ENCODE data around the gene WDR90. TPM values are rescaled to one million over a fixed set of nuclear protein-coding genes. Genes with fewer than 3 reads are reported as not detected.
A peak's percentile ranks its signal among the peaks of the same experiment; 100 is the strongest.

WDR90 gene
- polyA plus RNA-seq, 3 donors, result 0.13 to 16.5 (median 1.1) TPM

DNA sequence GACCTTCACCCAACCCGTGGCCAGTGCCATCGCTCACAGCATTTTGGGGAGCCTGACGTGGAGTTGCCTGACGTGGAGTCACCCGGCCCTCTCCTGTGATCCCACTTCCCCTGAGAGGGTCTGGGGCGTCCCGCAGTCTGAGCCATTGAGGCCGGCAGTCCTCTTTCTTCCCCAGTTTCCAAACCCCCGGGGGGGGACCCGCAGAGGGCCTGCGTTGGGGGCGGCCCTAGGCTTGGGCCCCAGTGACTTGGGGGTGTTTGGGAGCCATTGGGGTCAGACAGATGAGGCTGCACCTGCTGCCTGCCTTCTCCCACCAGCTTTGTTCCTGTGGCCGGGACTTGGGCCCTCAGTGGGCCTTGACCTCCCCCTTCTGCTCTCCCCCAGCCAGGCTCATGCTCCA lies 20.5 kb downstream of the WDR90 start:
- intact Hi-C loops (cut with micrococcal nuclease), result no loop called here
- Histone ChIP-seq H3K27me3 (ENCODE audit: control insufficient read depth in 2 of 2, insufficient read depth in 2 of 2, low read length in 2 of 2) (peaks cover 0 to 1% of the 10 kb centered on the region in 2 donors), H3K4me1 (ENCODE audit: control insufficient read depth in 1 of 2, insufficient read depth in 2 of 2, low read length in 2 of 2) (peaks cover 17 to 23% of the 10 kb centered on the region in 2 donors), H3K9me3 (replicated peaks in 1 of 2; ENCODE audit: control insufficient read depth in 1 of 2, insufficient read depth in 1 of 2, low read length in 2 of 2) (no peaks in the 10 kb centered on the region), H3K4me2 (replicated peaks; ENCODE audit: extremely low read depth, low read length, poor library complexity, severe bottlenecking) (no peak overlapping the region), H2AFZ (ENCODE audit: insufficient read depth, low read depth, low read length, poor library complexity, severe bottlenecking) (no peak overlapping the region), H3K79me2 (ENCODE audit: insufficient read depth, low read length) (peaks cover 20% of the 10 kb centered on the region), H3K4me3 (replicated peaks in 1 of 3; ENCODE audit: low read depth in 2 of 3, low read length in 3 of 3) (no peak overlapping the region), H3K9ac (ENCODE audit: insufficient read depth, low read length, poor library complexity, severe bottlenecking) (no peak overlapping the region), H3K27ac (ENCODE audit: low read depth in 1 of 2, low read length in 2 of 2) (no peak overlapping the region), H3K36me3 (replicated peaks in 1 of 2; ENCODE audit: control insufficient read depth in 1 of 2, insufficient read depth in 2 of 2, low read length in 2 of 2) (peaks cover 48 to 50% of the 10 kb centered on the region in 2 donors), H4K20me1 (ENCODE audit: insufficient read depth, low read length) (peaks cover 53% of the 10 kb centered on the region)
- Mint-ChIP-seq H3K36me3 (peaks cover 30 to 47% of the 10 kb centered on the region in 2 donors), H3K27me3 (ENCODE audit: low read depth in 3 of 3) (peaks cover 2 to 5% (median 3%) of the 10 kb centered on the region in 3 donors), H3K27ac (peak overlapping the region in 1 of 7 donors; percentile 27), H3K9me3 (no peaks in the 10 kb centered on the region), H3K4me1 (peaks cover 10% of the 10 kb centered on the region), H3K4me3 (no peak overlapping the region)
- DNase-seq, result no peak
- WGBS (ENCODE audit: insufficient coverage), result 98% methylated on average over 12 of the region's 13 CpGs
- TF ChIP-seq, protein P1, sequence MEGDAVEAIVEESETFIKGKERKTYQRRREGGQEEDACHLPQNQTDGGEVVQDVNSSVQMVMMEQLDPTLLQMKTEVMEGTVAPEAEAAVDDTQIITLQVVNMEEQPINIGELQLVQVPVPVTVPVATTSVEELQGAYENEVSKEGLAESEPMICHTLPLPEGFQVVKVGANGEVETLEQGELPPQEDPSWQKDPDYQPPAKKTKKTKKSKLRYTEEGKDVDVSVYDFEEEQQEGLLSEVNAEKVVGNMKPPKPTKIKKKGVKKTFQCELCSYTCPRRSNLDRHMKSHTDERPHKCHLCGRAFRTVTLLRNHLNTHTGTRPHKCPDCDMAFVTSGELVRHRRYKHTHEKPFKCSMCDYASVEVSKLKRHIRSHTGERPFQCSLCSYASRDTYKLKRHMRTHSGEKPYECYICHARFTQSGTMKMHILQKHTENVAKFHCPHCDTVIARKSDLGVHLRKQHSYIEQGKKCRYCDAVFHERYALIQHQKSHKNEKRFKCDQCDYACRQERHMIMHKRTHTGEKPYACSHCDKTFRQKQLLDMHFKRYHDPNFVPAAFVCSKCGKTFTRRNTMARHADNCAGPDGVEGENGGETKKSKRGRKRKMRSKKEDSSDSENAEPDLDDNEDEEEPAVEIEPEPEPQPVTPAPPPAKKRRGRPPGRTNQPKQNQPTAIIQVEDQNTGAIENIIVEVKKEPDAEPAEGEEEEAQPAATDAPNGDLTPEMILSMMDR (IDR thresholded peaks at IDR 0.05), result no peak

DNA sequence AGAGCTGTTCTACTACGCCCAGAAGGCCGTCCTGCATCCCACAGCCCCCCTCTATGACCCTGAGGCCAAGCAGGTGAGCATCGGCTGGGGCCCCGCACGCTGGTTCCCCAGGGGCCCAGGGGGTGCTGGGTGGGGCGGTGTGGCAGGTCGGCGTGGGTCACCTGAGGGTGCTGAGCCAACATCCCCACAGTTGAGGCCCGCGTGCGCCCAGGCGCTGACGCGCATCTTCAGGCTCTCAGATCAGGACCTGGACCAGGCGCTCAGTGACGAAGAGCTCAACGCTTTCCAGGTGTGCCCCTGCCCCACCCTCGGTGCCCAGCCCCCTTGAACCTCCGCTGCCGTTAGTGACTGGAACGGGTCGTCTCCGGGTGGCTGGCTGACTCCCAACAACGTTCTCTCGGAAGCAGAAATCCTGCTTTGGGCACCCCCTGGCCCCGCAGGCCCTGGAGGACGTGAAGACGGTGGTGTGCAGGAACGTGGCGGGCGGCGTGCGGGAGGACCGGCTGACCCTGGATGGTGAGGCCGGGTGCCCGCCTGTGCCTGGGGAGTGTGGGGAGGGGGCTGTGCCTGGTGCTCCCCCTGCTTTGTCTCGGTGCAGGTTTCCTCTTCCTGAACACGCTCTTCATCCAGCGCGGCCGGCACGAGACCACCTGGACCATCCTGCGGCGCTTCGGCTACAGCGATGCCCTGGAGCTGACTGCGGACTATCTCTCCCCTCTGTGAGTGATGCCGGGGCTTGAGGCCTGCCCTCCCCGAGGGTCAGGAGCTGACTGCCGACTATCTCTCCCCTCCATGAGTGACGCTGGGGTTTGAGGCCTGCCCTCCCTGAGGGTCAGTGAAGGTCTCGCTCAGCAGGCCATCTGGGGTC lies 21.6 kb downstream of the WDR90 start:
- H3K27ac Mint-ChIP-seq, result no peak overlapping the region

More for the DNA sequence above, 21.6 kb downstream of the WDR90 start:
- Histone ChIP-seq H3K36me3 (replicated peaks in 1 of 2; ENCODE audit: control insufficient read depth in 1 of 2, insufficient read depth in 2 of 2, low read length in 2 of 2) (peaks cover 48 to 50% of the 10 kb centered on the region in 2 donors), H3K27me3 (ENCODE audit: control insufficient read depth in 2 of 2, insufficient read depth in 2 of 2, low read length in 2 of 2) (peaks cover 0 to 10% of the 10 kb centered on the region in 2 donors), H3K9ac (ENCODE audit: insufficient read depth, low read length, poor library complexity, severe bottlenecking) (no peak overlapping the region), H2AFZ (ENCODE audit: insufficient read depth, low read depth, low read length, poor library complexity, severe bottlenecking) (no peak overlapping the region), H3K9me3 (replicated peaks in 1 of 2; ENCODE audit: control insufficient read depth in 1 of 2, insufficient read depth in 1 of 2, low read length in 2 of 2) (no peaks in the 10 kb centered on the region), H4K20me1 (ENCODE audit: insufficient read depth, low read length) (peaks cover 60% of the 10 kb centered on the region), H3K4me3 (replicated peaks in 1 of 3; ENCODE audit: low read depth in 2 of 3, low read length in 3 of 3) (no peak overlapping the region), H3K27ac (ENCODE audit: low read depth in 1 of 2, low read length in 2 of 2) (no peak overlapping the region), H3K79me2 (ENCODE audit: insufficient read depth, low read length) (peaks cover 20% of the 10 kb centered on the region), H3K4me1 (ENCODE audit: control insufficient read depth in 1 of 2, insufficient read depth in 2 of 2, low read length in 2 of 2) (peaks cover 24 to 31% of the 10 kb centered on the region in 2 donors), H3K4me2 (replicated peaks; ENCODE audit: extremely low read depth, low read length, poor library complexity, severe bottlenecking) (no peak overlapping the region)
- Mint-ChIP-seq H3K27me3 (ENCODE audit: low read depth in 3 of 3) (peaks cover 9 to 14% (median 10%) of the 10 kb centered on the region in 3 donors), H3K36me3 (peaks cover 30 to 47% of the 10 kb centered on the region in 2 donors), H3K9me3 (peaks cover 0 to 5% (median 0%) of the 10 kb centered on the region in 7 donors), H3K4me1 (peaks cover 17% of the 10 kb centered on the region), H3K4me3 (no peak overlapping the region)
- intact Hi-C loops (cut with micrococcal nuclease), result no loop called here
- TF ChIP-seq, protein P1 (IDR thresholded peaks at IDR 0.05), result no peak
- no peak for DNase-seq
- WGBS (ENCODE audit: insufficient coverage), result 95% methylated on average over 47 of the region's 52 CpGs
